ENCODE results near the gene RNF141.

GRCh38 chr11:10561947-10562346, 21.0 kb upstream of the RNF141 start:
- no peak for TF ChIP-seq EZH2 (optimal IDR thresholded peaks at IDR 0.05; ENCODE audit: low read depth, low read length)
- TF ChIP-seq CTCF (IDR thresholded peaks at IDR 0.05; ENCODE audit: low read length) = no peak
- TF ChIP-seq EZH2phosphoT487 (IDR thresholded peaks at IDR 0.05; ENCODE audit: low read length) = no peak

All from MM.1S (cell line).